ENCODE measurements around the gene CPLX1.
A peak's percentile ranks its signal among the peaks of the same experiment; 100 is the strongest.
"Not testable (repeated sequence)": the region's sequence is repeated elsewhere in the genome, so short reads cannot be mapped to it uniquely, and the experiment has no call there.

CPLX1 gene

DNA sequence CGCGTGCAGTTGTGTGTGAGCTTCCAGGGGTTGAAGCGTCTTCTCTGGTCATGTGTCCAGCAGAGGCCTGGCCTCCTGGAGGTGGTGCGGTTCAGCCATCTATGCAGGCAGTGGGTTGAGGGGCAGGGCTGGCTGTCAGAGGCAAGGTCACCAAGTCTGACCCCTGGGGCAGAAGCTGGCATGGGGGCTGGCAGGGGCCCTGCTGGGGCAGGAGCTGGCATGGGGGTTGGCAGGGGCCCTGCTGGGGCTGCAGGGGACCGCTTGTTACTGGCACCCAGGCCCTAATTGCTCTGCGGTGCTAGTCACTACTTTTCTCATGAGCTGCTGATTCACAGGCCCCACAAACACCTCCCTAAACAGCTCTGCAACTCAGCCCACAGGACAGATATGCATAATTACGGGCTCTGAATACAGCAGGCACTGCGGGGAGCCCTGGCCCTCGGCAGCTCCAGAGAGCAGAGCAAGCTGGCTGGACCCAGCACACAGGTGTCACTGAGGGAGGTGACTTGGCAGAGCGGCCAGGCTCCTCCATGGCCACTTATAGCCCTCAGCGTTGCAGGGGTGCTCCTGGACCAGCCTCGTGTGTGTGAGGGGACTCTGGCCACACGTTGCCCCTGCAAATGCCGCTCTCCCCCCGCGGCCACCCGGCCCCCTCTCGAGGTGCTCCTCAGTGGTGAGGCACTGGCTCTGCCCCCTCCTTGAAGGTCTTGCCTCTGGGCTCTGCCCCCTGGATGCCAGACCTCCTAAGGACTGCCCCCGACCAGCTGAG lies 32.7 kb downstream of the CPLX1 start:
- no peak for DNase-seq (ENCODE audit: low read depth in 1 of 2, low spot score in 1 of 2)

DNA sequence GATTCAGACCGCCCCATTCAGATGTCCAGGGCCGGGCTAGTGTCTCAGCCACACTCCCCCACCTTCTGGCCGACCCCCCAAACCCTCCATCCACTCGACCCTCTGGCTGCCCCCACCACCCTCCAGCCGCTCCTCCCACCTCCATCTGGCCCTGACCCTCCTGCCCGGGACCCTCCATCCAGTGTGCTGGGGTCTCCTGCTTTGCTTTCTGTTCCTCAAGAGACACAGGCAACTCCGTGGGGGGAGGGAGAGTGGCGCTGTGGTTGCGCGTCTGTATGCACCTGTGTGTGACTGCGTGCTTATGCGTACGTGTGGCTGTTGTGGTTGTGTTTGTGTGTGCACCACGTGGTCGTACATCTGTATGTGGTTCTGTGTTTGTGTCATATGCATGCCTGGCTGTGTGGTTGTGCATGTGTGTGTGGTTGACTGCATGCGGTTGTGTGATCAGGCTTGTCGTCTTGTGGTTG lies 33.3 kb downstream of the CPLX1 start:
- no peak for DNase-seq (ENCODE audit: low read depth in 1 of 2, low spot score in 1 of 2)

GRCh38 chr4:791898-792625 lies 33.9 kb downstream of the CPLX1 start:
- DNase-seq (ENCODE audit: low read depth in 1 of 2, low spot score in 1 of 2) = peak in 1 of 2 donors; percentile 39

DNA sequence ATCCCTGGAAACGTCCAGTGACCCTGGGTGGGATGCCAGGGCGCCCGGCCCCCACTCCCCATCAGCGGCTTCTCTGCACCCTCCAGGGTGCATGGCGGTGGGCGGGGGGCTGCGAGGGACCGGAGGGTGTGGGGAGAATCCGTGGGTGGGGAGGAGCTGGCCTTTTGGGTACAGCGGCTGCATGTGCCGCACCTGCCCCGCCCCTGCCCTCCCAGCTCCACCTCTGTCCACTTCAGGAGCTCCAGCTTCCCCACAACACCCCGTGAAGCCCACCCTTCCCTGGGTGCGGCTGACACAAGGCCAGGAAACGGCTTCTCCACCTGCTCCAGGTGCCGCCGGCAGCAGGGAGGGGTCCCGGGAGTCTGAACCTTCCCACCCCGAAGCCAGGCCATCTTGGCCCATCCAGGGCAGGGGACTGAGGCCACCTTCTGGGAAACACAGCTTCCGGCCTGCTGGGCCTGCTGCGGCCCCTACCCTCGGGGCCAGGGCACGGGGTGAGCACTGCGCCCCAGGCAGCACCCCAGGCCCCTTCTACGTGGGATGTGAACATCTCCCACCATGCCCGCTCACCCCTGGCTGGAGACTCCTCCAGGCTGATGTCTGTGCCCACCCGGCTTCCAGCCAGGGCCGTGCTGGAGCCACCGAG lies 34.6 kb downstream of the CPLX1 start:
- no peak for DNase-seq (ENCODE audit: low read depth in 1 of 2, low spot score in 1 of 2)

GRCh38 chr4:790466-790820 lies 35.5 kb downstream of the CPLX1 start:
- DNase-seq (ENCODE audit: low read depth in 1 of 2, low spot score in 1 of 2) = no peak

DNA sequence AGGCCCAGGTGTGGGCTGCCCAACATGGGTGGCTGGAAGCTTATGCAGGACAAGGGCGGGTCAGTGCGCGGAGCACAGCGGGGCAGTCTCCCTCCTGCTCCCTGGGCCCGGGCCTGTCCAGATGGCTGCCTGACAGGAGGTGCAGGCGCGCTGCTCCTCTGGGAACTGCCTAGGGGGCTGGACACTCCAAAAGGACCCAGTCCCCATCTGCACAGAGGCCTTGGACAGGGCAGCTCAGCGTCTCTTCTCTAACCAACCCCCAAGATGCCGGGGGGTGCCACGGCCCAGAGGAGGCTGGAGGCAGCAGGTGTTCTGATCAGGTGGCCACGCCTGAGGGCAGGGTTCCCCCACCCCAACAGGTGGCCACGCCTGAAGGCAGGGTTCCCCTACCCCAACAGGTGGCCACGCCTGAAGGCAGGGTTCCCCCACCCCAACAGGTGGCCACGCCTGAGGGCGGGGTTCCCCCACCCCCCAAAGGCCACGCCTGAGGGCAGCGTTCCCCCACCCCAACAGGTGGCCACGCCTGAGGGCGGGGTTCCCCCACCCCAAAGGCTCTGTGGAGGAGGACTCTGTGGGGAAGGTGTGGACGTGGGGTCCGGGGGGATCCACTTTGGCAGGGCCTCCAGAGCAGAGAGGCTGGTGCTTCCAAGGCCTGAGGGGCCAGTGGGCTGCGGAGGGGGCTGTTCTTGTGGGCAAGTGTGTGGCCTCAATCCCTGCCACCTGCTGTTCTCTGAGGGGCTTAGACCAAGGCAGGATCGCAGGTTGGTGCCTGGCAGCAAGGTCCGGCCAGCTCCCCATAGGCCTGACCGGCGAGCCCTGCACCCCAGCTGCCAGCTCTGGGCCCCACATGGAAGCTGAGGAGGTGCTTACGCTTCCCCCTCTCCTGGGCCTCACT lies 36.1 kb downstream of the CPLX1 start:
- no peak for DNase-seq (ENCODE audit: low read depth in 1 of 2, low spot score in 1 of 2)

GRCh38 chr4:788636-789297 lies 37.2 kb downstream of the CPLX1 start:
- DNase-seq (ENCODE audit: low read depth in 1 of 2, low spot score in 1 of 2) = no peak

DNA sequence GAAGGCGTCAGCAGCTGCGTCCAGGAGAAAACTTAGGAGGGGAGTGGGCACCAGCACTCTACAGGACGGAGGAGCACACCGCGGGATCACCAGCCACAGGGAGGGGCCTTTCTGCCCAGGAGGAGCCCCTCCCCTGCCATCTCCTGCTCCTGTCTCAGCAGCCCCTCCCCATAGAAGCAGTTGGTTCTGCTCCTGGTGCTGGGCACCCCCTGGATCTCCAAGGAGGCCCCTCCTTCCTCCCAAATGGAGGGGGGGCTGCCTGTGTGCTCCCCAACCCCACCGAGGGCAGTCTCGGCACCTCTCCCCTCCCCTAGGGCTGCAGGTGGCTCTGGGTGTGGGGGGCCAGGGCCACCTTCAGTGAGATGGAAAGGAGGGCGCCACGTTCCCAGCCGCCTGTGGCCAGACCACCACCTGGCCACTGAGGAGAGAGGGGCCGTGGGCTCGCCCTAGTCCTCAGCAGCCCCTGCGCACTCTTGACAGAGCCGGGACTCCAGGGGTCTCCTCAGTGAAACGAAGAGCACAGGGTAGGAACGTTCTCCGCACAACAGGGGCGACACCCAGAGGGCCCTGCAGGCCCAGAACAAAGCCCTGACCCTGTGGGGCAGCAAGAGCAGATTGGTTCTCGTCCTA lies 37.8 kb downstream of the CPLX1 start:
- DNase-seq (ENCODE audit: low read depth in 1 of 2, low spot score in 1 of 2) = no peak

DNA sequence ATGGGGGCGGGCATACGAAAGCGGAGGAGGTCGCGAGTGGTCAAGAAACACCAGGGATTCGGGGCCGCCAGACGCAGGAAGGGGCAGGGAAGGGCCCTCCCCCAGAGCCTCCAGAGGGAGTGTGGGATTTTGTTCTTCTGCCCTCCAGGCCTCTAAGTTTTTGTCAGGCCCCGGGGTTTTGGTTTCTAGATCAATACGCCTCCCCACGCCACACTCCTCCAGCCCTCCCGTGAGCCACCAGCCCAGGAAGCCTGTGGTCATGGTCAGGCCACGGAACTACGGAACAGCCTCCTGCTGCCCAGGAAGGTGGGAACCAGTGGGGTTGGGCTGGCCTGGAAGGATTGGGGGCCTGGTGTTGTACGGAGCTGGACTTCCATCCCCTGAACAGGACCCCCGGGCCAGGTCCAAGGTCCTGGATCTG lies 38.4 kb downstream of the CPLX1 start:
- DNase-seq (ENCODE audit: low read depth in 1 of 2, low spot score in 1 of 2) = no peak

DNA sequence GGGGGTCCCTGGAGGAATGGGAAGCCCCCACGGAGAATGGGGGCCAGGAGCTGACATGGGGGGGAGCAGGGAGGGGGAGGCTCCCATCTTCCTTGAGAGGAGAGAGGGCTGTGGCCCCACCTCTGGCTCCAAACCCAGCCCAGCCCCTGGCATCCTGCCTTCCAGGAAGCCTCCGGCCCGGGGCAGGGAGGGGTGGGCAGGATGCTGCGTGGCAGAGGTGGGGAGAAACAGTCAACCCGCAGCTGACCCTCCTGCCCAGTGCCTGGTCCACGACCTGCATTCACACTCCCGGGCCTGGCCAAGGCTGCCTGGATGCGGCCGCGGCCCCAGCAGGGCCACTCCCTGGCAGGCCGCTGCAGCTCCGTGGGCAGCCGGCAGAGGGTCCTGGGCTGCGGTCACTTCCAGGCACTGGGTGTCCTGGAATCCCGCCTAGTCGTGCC lies 39.0 kb downstream of the CPLX1 start:
- DNase-seq (ENCODE audit: low read depth in 1 of 2, low spot score in 1 of 2) = no peak

GRCh38 chr4:786074-786741 lies 39.7 kb downstream of the CPLX1 start:
- DNase-seq (ENCODE audit: low read depth in 1 of 2, low spot score in 1 of 2) = no peak

- DNase-seq (ENCODE audit: low read depth in 1 of 2, low spot score in 1 of 2) = no peak
These were observed 40.4 kb downstream of the CPLX1 start for GRCh38 chr4:785332-786073.

DNA sequence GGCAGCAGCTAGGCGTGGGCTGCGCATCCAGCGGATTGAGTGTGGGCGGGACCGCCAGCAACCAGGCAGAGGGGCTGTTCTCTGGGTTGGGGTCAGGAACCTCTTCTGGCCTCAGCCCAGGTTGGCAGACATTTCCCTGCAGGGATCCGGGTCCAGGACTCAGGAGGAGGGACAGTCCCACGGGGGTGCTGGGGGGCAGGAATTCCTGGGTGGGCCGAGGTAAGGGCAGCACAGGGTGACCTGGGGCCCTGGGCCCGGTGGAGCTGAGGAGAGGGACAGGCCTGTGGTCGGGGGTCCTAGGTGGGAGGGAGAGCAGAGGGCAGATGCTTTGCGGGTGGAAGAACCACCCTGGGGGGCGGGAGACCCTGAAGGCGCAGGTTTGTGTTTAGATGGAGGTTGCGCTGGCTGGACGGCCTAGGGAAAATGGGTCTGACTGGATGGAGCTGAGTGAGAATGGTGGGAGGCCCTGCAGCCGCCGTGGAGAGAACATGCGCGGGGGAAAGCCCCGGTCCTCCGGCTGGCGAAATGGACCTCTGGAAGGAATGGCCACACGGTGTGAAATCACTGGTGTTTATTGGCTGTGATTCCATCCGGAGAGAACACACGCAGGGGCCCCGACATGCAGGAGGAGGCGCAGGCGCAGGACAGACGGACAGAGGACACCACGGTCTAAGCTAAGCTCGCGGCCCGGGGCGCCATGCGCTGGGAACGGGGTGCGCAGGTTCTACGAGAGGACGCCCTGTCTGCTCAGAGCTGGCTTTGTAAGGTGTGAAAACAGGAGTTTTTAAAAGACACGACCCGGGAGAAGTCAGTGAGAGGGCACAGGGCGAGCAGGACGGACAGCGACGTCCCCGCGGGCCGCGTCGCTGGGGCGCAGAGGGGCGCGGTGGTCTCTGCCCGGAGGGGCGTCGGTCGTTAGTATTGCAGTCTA lies 41.3 kb downstream of the CPLX1 start:
- DNase-seq (ENCODE audit: low read depth in 1 of 2, low spot score in 1 of 2) = no peak

DNA sequence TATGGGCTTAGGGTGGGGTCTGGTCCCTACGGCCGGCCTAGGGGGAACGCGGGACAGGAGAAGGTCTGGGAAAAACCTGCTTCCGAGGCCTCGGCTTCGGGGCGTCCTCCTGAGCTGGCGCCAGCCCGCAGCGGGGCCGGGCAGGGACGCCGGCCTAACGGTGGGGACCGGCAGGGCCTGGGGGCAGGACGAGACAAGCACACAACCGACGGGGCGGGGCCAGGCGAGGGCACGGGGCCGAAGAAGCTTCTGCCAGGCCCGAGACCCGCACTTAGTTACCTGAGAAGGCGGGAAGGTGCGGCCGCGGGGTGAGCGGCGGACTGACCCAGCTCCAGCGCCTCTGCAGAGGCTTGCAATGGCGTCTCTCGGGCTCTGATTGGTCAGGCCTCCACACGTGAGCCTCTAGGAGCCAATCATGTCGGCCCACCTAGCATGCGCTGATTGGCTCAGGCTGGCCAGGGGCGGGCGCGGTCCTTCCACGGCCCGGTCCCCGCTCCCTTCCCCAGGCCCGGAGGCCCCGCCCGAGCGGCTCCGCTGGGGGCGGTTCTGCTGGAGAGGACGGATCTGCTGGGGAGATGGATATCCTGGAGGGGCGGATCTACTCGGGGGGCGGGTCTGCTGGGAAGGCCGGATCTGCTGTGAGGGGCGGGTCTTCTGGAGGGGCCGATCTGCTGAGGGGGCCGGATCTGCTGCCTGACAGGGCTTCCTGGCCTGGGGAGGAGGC lies 44.3 kb downstream of the CPLX1 start:
- DNase-seq (ENCODE audit: low read depth in 1 of 2, low spot score in 1 of 2) = peak; percentile 99

- DNase-seq (ENCODE audit: low read depth in 1 of 2, low spot score in 1 of 2) = no peak
These were observed 45.0 kb downstream of the CPLX1 start for GRCh38 chr4:780716-781492.

DNA sequence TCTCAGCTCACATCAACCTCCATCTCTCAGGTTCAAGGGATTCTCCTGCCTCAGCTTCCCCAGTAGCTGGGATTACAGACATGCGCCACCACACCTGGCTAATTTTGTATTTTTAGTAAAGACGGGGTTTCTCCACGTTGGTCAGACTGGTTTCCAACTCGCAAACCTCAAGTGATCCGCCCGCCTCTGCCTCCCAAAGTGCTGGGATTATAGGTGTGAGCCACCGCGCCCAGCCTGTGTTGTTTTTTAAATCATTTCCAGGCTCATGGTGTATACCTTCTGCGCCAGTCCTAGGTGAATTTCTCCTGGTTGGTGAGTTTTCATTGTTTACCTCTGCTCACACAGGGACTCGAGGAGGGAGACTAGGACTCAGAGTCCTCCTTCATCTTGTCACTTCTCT lies 45.7 kb downstream of the CPLX1 start:
- not testable (repeated sequence) for DNase-seq (ENCODE audit: low read depth in 1 of 2, low spot score in 1 of 2)

Measured in stimulated activated CD4-positive, alpha-beta T cell treated with anti-CD3 and anti-CD28 coated beads, Interleukin-15, amount 100 ng/mL, for 1 hour (primary cell).